Testis (tissue), 3 donors: ENCODE data around the gene SLC9A9. TPM values are rescaled to one million over a fixed set of nuclear protein-coding genes. Genes with fewer than 3 reads are reported as not detected.

ENCODE experiments used
- DNase-seq: peaks from one replicate; pipeline ENCODE4 v3.0.0-alpha.2; 2019
- H3K27ac ChIP-seq, 2 donors: fragments of 200-600 bp; sonication (generic); one replicate each; pipeline ENCODE4 v1.5.1; 2019
- H3K27me3 ChIP-seq: fragments of 200-600 bp; sonication (generic); one replicate; pipeline ENCODE4 v1.5.1; 2019
- H3K36me3 ChIP-seq: fragments of 200-600 bp; sonication (generic); one replicate; pipeline ENCODE4 v1.5.1; 2017; ENCODE audit warnings: low read depth; ENCODE audit errors: missing control alignments
- H3K4me1 ChIP-seq: fragments of 200-600 bp; sonication (generic); one replicate; pipeline ENCODE4 v1.5.1; 2019
- H3K4me3 ChIP-seq, 2 donors: fragments of 200-600 bp; sonication (generic); one replicate each; pipeline ENCODE4 v1.5.1; 2017 to 2019
- H3K9me3 ChIP-seq: fragments of 200-600 bp; sonication (generic); one replicate; pipeline ENCODE4 v1.5.1; 2017
- CTCF ChIP-seq, 3 experiments: fragments of 450-650 bp in 2 of 3; fragments of 200-600 bp in 1 of 3; sonication (generic) in 1 of 3; IDR thresholded peaks; one replicate each; pipeline ENCODE4 v1.5.1; 2016 to 2019; ENCODE audit warnings: antibody characterized with exemption in 3 of 3, mild to moderate bottlenecking in 2 of 3, moderate library complexity in 1 of 3
- POLR2A ChIP-seq: fragments of 450-650 bp; IDR thresholded peaks from one replicate; pipeline ENCODE4 v1.6.1; 2017; ENCODE audit warnings: antibody characterized with exemption, mild to moderate bottlenecking, moderate library complexity
- WGBS, 2 donors: methylation state at CpG; one replicate each; pipeline ENCODE4 v1.1.5; 2018; 5-methylcytosine and 5-hydroxymethylcytosine counted together
- intact Hi-C: fragments of 100-400 bp; cut with DNase I; formaldehyde crosslinking; loops from one replicate; pipeline ENCODE4 v1.15.1; 2023; ENCODE audit warnings: low total_unique reads
- polyA plus RNA-seq: library from polyadenylated mRNA; stranded (reverse); fragments of 350-450 nt; fragmentation: Illumina TruSeq; extraction: RNeasy Lipid Tissue Mini Kit (QIAGEN cat#74804); gene quantifications from one replicate; pipeline ENCODE4 v1.2.3, GENCODE V29; 2014; ENCODE audit warnings: low read depth, low replicate concordance; ENCODE audit not compliant: insufficient read depth
- total RNA-seq, 2 donors: library from RNA; depleted of rRNA; stranded (reverse); fragments of >200 nt; gene quantifications; one replicate each; pipeline ENCODE4 v1.2.3, GENCODE V29; 2016

Gene SLC9A9
- total and polyA plus RNA-seq, 3 donors from 2014 or later: 2.7 to 6.6 (median 4.3) TPM

GRCh38 chr3:143820466-143821221 is 27.6 kb downstream of the SLC9A9 start:
- DNase-seq: no peak
- intact Hi-C loops: no loop called here
- 82 to 85% methylated on average over 3 of the region's 3 CpGs for WGBS, 2 donors
- Histone ChIP-seq H3K36me3 (no peaks in the 10 kb centered on the region), H3K4me3 (no peak overlapping the region), H3K27me3 (no peaks in the 10 kb centered on the region), H3K4me1 (no peaks in the 10 kb centered on the region), H3K9me3 (no peaks in the 10 kb centered on the region), H3K27ac (no peak overlapping the region)
- TF ChIP-seq POLR2A: no peak
- TF ChIP-seq CTCF (IDR thresholded peaks at IDR 0.05): no peak

DNA sequence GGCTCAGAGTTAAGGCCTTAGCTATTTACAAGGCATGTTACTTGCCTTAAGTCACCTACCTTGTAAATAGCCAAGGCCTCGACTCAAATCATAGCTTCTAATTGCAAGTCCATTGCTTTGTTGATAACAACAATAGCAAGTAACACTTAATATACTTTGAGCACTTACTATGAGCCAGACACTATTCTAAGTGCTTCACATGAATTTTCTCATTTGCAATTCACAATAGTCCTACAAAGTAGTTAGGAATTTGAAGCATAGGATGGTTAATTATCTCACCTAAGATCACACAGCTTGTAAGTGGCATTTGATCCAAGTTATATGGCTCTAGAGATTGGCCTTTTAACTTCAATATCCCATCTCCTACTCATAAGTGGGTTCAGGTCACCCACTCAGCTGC is 28.4 kb downstream of the SLC9A9 start:
- TF ChIP-seq CTCF (IDR thresholded peaks at IDR 0.05) (no peak), POLR2A (no peak)
- H3K27ac ChIP-seq: no peak overlapping the region
- WGBS, 2 donors: 79 to 85% methylated on average over 1 of the region's 1 CpG
- H3K4me1 ChIP-seq: no peaks in the 10 kb centered on the region
- H3K4me3 ChIP-seq: no peak overlapping the region
- intact Hi-C loops: no loop called here
- H3K27me3 ChIP-seq: no peaks in the 10 kb centered on the region
- H3K36me3 ChIP-seq: no peaks in the 10 kb centered on the region
- no peaks in the 10 kb centered on the region for H3K9me3 ChIP-seq
- no peak for DNase-seq

DNA sequence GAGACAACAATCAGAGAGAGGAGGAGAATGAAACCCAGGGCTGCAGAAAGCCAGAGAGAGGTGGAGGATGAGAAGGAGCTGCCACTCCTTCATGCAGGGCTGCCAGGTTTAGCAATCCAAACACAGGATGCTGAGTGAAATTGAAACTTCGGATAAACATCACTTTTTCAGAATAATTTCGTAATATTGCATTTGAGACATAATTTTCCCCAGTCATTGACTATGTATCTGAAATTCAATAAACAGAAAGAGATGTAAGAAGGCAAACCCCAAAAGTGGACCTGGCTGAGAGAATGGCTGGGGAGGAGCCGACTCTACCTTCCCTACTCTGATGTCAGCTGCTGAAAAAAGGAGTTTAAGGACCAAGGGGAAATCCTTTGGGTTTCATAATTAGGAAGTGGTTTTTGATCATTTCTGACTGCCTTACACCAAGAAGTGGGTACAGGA is 33.8 kb downstream of the SLC9A9 start:
- H3K27ac ChIP-seq: no peak overlapping the region
- H3K4me1 ChIP-seq: peaks cover 4% of the 10 kb centered on the region
- intact Hi-C loops: no loop called here
- no peaks in the 10 kb centered on the region for H3K9me3 ChIP-seq
- no peak for DNase-seq
- H3K27me3 ChIP-seq: no peaks in the 10 kb centered on the region
- H3K36me3 ChIP-seq: no peaks in the 10 kb centered on the region
- TF ChIP-seq CTCF (IDR thresholded peaks at IDR 0.05): no peak
- H3K4me3 ChIP-seq: no peak overlapping the region
- 88 to 93% methylated on average over 3 of the region's 3 CpGs for WGBS, 2 donors

- TF ChIP-seq POLR2A (no peak), CTCF (IDR thresholded peaks at IDR 0.05) (no peak)
- no peak overlapping the region for H3K4me3 ChIP-seq
- 60 to 67% methylated on average over 3 of the region's 3 CpGs for WGBS, 2 donors
- peaks cover 4% of the 10 kb centered on the region for H3K4me1 ChIP-seq
- H3K27ac ChIP-seq: no peak overlapping the region
- no peaks in the 10 kb centered on the region for H3K9me3 ChIP-seq
- intact Hi-C loops: no loop called here
- H3K36me3 ChIP-seq: no peaks in the 10 kb centered on the region
- no peaks in the 10 kb centered on the region for H3K27me3 ChIP-seq
- no peak for DNase-seq
Measured at GRCh38 chr3:143812481-143812880, 35.8 kb downstream of the SLC9A9 start.

DNA sequence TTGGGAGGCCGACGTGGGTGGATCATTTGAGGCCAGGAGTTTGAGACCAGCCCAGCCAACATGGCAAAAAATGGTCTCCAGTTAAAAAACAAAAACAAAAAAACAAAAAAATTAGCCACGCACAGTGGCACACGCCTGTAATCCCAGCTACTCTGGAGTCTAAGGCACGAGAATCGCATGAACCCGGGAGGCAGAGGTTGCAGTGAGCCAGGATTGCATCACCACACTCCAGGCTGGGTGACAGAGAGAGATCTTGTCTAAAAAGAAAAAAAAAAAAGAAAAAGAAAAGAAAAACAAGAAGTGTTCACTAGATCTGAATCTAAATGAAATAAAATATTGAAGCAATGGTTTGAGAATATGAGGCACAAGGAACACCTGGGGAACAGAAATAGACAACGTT is 36.7 kb downstream of the SLC9A9 start:
- intact Hi-C loops: no loop called here
- Histone ChIP-seq H3K27ac (no peak overlapping the region), H3K9me3 (no peaks in the 10 kb centered on the region), H3K4me1 (peaks cover 4% of the 10 kb centered on the region), H3K36me3 (no peaks in the 10 kb centered on the region), H3K4me3 (no peak overlapping the region), H3K27me3 (no peaks in the 10 kb centered on the region)
- 81 to 88% methylated on average over 8 of the region's 8 CpGs for WGBS, 2 donors
- TF ChIP-seq CTCF (IDR thresholded peaks at IDR 0.05): no peak
- no peak for TF ChIP-seq POLR2A
- DNase-seq: no peak
